Rectal smooth muscle tissue (tissue), 1 donor: ENCODE results near the gene TMA7.

ENCODE experiments used
- H3K27ac ChIP-seq: one replicate; pipeline ENCODE4 v1.7.0; 2013; ENCODE audit warnings: low read depth, low read length, inconsistent platforms
- H3K27me3 ChIP-seq: one replicate; pipeline ENCODE4 v1.7.0; 2013; ENCODE audit warnings: low read length; ENCODE audit not compliant: control insufficient read depth, insufficient read depth
- H3K36me3 ChIP-seq: one replicate; pipeline ENCODE4 v1.7.0; 2013; ENCODE audit warnings: low read length; ENCODE audit not compliant: control insufficient read depth, insufficient read depth
- H3K4me1 ChIP-seq: one replicate; pipeline ENCODE4 v1.7.0; 2013; ENCODE audit warnings: low read length; ENCODE audit not compliant: control insufficient read depth, insufficient read depth
- H3K4me3 ChIP-seq: one replicate; pipeline ENCODE4 v1.7.0; 2013; ENCODE audit warnings: low read length
- H3K9ac ChIP-seq: one replicate; pipeline ENCODE4 v1.7.0; 2013; ENCODE audit warnings: low read length

TMA7 gene

GRCh38 chr3:48419597-48419996, 20.5 kb upstream of the TMA7 start:
- no peak overlapping the region for H3K4me3 ChIP-seq
- H3K9ac ChIP-seq, result no peak overlapping the region
- peaks cover 2% of the 10 kb centered on the region for H3K4me1 ChIP-seq
- peaks cover 24% of the 10 kb centered on the region for H3K36me3 ChIP-seq
- H3K27ac ChIP-seq, result no peak overlapping the region
- H3K27me3 ChIP-seq, result no peaks in the 10 kb centered on the region

- peaks cover 24% of the 10 kb centered on the region for H3K36me3 ChIP-seq
- no peak overlapping the region for H3K9ac ChIP-seq
- peaks cover 11% of the 10 kb centered on the region for H3K4me1 ChIP-seq
- H3K27ac ChIP-seq, result no peak overlapping the region
- H3K4me3 ChIP-seq, result no peak overlapping the region
- no peaks in the 10 kb centered on the region for H3K27me3 ChIP-seq
Observed at GRCh38 chr3:48420561-48420960, 19.5 kb upstream of the TMA7 start.

- Histone ChIP-seq H3K4me1 (peaks cover 27% of the 10 kb centered on the region), H3K36me3 (peaks cover 14% of the 10 kb centered on the region), H3K4me3 (no peak overlapping the region), H3K27ac (no peak overlapping the region), H3K9ac (no peak overlapping the region), H3K27me3 (no peaks in the 10 kb centered on the region)
Observed at GRCh38 chr3:48422272-48422671, 17.8 kb upstream of the TMA7 start.

- no peak overlapping the region for H3K27ac ChIP-seq
- no peaks in the 10 kb centered on the region for H3K27me3 ChIP-seq
- no peak overlapping the region for H3K9ac ChIP-seq
- no peak overlapping the region for H3K4me3 ChIP-seq
- peaks cover 11% of the 10 kb centered on the region for H3K36me3 ChIP-seq
- peaks cover 30% of the 10 kb centered on the region for H3K4me1 ChIP-seq
Observed at GRCh38 chr3:48422681-48423080, 17.4 kb upstream of the TMA7 start.

- peaks cover 11% of the 10 kb centered on the region for H3K36me3 ChIP-seq
- no peaks in the 10 kb centered on the region for H3K27me3 ChIP-seq
- peak overlapping the region; percentile 33 for H3K27ac ChIP-seq
- H3K4me3 ChIP-seq, result no peak overlapping the region
- peaks cover 36% of the 10 kb centered on the region for H3K4me1 ChIP-seq
- H3K9ac ChIP-seq, result no peak overlapping the region
Observed at GRCh38 chr3:48423241-48423882, 16.7 kb upstream of the TMA7 start.

- H3K9ac ChIP-seq, result no peak overlapping the region
- H3K4me1 ChIP-seq, result peaks cover 37% of the 10 kb centered on the region
- H3K27ac ChIP-seq, result no peak overlapping the region
Observed at GRCh38 chr3:48423883-48424695, 16.0 kb upstream of the TMA7 start.

GRCh38 chr3:48425281-48425812, 14.7 kb upstream of the TMA7 start:
- Histone ChIP-seq H3K4me3 (no peak overlapping the region), H3K27ac (peak overlapping the region; percentile 88), H3K4me1 (peaks cover 41% of the 10 kb centered on the region), H3K9ac (no peak overlapping the region), H3K27me3 (no peaks in the 10 kb centered on the region), H3K36me3 (peaks cover 2% of the 10 kb centered on the region)

More at GRCh38 chr3:48423883-48424695, 16.0 kb upstream of the TMA7 start:
- Histone ChIP-seq H3K4me3 (no peak overlapping the region), H3K36me3 (peaks cover 5% of the 10 kb centered on the region), H3K27me3 (no peaks in the 10 kb centered on the region)

GRCh38 chr3:48426401-48426909, 13.6 kb upstream of the TMA7 start:
- Histone ChIP-seq H3K4me3 (peak overlapping the region; percentile 44), H3K4me1 (peaks cover 42% of the 10 kb centered on the region), H3K9ac (no peak overlapping the region)

GRCh38 chr3:48426944-48427629, 13.0 kb upstream of the TMA7 start:
- Histone ChIP-seq H3K4me3 (peak overlapping the region; percentile 69), H3K9ac (no peak overlapping the region), H3K4me1 (peaks cover 42% of the 10 kb centered on the region), H3K36me3 (no peaks in the 10 kb centered on the region), H3K27me3 (no peaks in the 10 kb centered on the region), H3K27ac (peak overlapping the region; percentile 88)

More at GRCh38 chr3:48426401-48426909, 13.6 kb upstream of the TMA7 start:
- Histone ChIP-seq H3K36me3 (no peaks in the 10 kb centered on the region), H3K27ac (peak overlapping the region; percentile 88), H3K27me3 (no peaks in the 10 kb centered on the region)

GRCh38 chr3:48427630-48427962, 12.5 kb upstream of the TMA7 start:
- Histone ChIP-seq H3K27me3 (no peaks in the 10 kb centered on the region), H3K36me3 (no peaks in the 10 kb centered on the region), H3K4me3 (peak overlapping the region; percentile 69), H3K9ac (peak overlapping the region; percentile 54), H3K27ac (peak overlapping the region; percentile 88), H3K4me1 (peaks cover 42% of the 10 kb centered on the region)

GRCh38 chr3:48428088-48428571, 11.9 kb upstream of the TMA7 start:
- H3K4me1 ChIP-seq, result peaks cover 42% of the 10 kb centered on the region
- H3K4me3 ChIP-seq, result peak overlapping the region; percentile 69
- H3K9ac ChIP-seq, result peak overlapping the region; percentile 54
- H3K27ac ChIP-seq, result peak overlapping the region; percentile 88
- H3K27me3 ChIP-seq, result no peaks in the 10 kb centered on the region
- H3K36me3 ChIP-seq, result peaks cover 2% of the 10 kb centered on the region
